ENCODE measurements around the gene ADNP2. TPM values are rescaled to one million over a fixed set of nuclear protein-coding genes. Genes with fewer than 3 reads are reported as not detected.
A peak's percentile ranks its signal among the peaks of the same experiment; 100 is the strongest.

The ADNP2 gene
- total RNA-seq, 1 donor from 2014 or later, result 31.0 TPM

- Mint-ChIP-seq H3K36me3 (ENCODE audit: unreplicated experiment) (peaks cover 13% of the 10 kb centered on the region), H3K9me3 (ENCODE audit: unreplicated experiment) (peaks cover 13% of the 10 kb centered on the region), H3K27ac (ENCODE audit: unreplicated experiment) (no peak overlapping the region), H3K4me1 (ENCODE audit: low read depth, unreplicated experiment) (peaks cover 28% of the 10 kb centered on the region), H3K27me3 (ENCODE audit: unreplicated experiment) (peaks cover 13% of the 10 kb centered on the region), H3K4me3 (ENCODE audit: unreplicated experiment) (no peak overlapping the region)
- DNase-seq, result no peak
- TF ChIP-seq CTCF (IDR thresholded peaks at IDR 0.05; ENCODE audit: partially characterized antibody, unreplicated experiment), result no peak
Observed at GRCh38 chr18:80180778-80181564, 71.9 kb downstream of the ADNP2 start.

- Mint-ChIP-seq H3K27me3 (ENCODE audit: unreplicated experiment) (peaks cover 14% of the 10 kb centered on the region), H3K27ac (ENCODE audit: unreplicated experiment) (peak overlapping the region; percentile 38), H3K4me3 (ENCODE audit: unreplicated experiment) (no peak overlapping the region), H3K4me1 (ENCODE audit: low read depth, unreplicated experiment) (peaks cover 25% of the 10 kb centered on the region), H3K36me3 (ENCODE audit: unreplicated experiment) (peaks cover 9% of the 10 kb centered on the region), H3K9me3 (ENCODE audit: unreplicated experiment) (peaks cover 14% of the 10 kb centered on the region)
- TF ChIP-seq CTCF (IDR thresholded peaks at IDR 0.05; ENCODE audit: partially characterized antibody, unreplicated experiment), result no peak
- no peak for DNase-seq
Observed at GRCh38 chr18:80181642-80182461, 72.8 kb downstream of the ADNP2 start.

- Mint-ChIP-seq H3K9me3 (ENCODE audit: unreplicated experiment) (peaks cover 14% of the 10 kb centered on the region), H3K27ac (ENCODE audit: unreplicated experiment) (no peak overlapping the region), H3K4me3 (ENCODE audit: unreplicated experiment) (no peak overlapping the region), H3K4me1 (ENCODE audit: low read depth, unreplicated experiment) (peaks cover 19% of the 10 kb centered on the region), H3K27me3 (ENCODE audit: unreplicated experiment) (peaks cover 9% of the 10 kb centered on the region), H3K36me3 (ENCODE audit: unreplicated experiment) (no peaks in the 10 kb centered on the region)
- TF ChIP-seq CTCF (IDR thresholded peaks at IDR 0.05; ENCODE audit: partially characterized antibody, unreplicated experiment), result no peak
- DNase-seq, result no peak
Observed at GRCh38 chr18:80182855-80183254, 73.8 kb downstream of the ADNP2 start.

GRCh38 chr18:80183273-80184050 is 74.4 kb downstream of the ADNP2 start:
- peaks cover 12% of the 10 kb centered on the region for H3K27me3 Mint-ChIP-seq (ENCODE audit: unreplicated experiment)
- H3K4me3 Mint-ChIP-seq (ENCODE audit: unreplicated experiment), result no peak overlapping the region
- no peak for TF ChIP-seq CTCF (IDR thresholded peaks at IDR 0.05; ENCODE audit: partially characterized antibody, unreplicated experiment)
- no peak overlapping the region for H3K27ac Mint-ChIP-seq (ENCODE audit: unreplicated experiment)
- H3K4me1 Mint-ChIP-seq (ENCODE audit: low read depth, unreplicated experiment), result peaks cover 17% of the 10 kb centered on the region
- DNase-seq, result no peak
- peaks cover 14% of the 10 kb centered on the region for H3K9me3 Mint-ChIP-seq (ENCODE audit: unreplicated experiment)
- H3K36me3 Mint-ChIP-seq (ENCODE audit: unreplicated experiment), result no peaks in the 10 kb centered on the region
